ENCODE measurements around the gene FTCD. TPM values are rescaled to one million over a fixed set of nuclear protein-coding genes. Genes with fewer than 3 reads are reported as not detected.

FTCD gene
- total RNA-seq, 1 donor, result 0.43 TPM

- no peak overlapping the region for H3K4me3 ChIP-seq (ENCODE audit: low read depth, low read length)
- TF ChIP-seq CTCF (IDR thresholded peaks at IDR 0.05; ENCODE audit: insufficient read depth, low read depth, low read length), result no peak
Observed at GRCh38 chr21:46135782-46136395, 19.5 kb downstream of the FTCD start.

GRCh38 chr21:46131838-46132651 is 23.3 kb downstream of the FTCD start:
- no peak overlapping the region for H3K4me3 ChIP-seq (ENCODE audit: low read depth, low read length)
- no peak for DNase-seq (ENCODE audit: low read depth)
- no peak for TF ChIP-seq CTCF (IDR thresholded peaks at IDR 0.05; ENCODE audit: insufficient read depth, low read depth, low read length)

More at GRCh38 chr21:46135782-46136395, 19.5 kb downstream of the FTCD start:
- no peak for DNase-seq (ENCODE audit: low read depth)

- DNase-seq (ENCODE audit: low read depth), result no peak
- no peak for TF ChIP-seq CTCF (IDR thresholded peaks at IDR 0.05; ENCODE audit: insufficient read depth, low read depth, low read length)
- H3K4me3 ChIP-seq (ENCODE audit: low read depth, low read length), result no peak overlapping the region
Observed at GRCh38 chr21:46131588-46131837, 23.9 kb downstream of the FTCD start.

GRCh38 chr21:46130831-46131587 is 24.4 kb downstream of the FTCD start:
- H3K4me3 ChIP-seq (ENCODE audit: low read depth, low read length), result no peak overlapping the region
- DNase-seq (ENCODE audit: low read depth), result no peak
- no peak for TF ChIP-seq CTCF (IDR thresholded peaks at IDR 0.05; ENCODE audit: insufficient read depth, low read depth, low read length)

- no peak for TF ChIP-seq CTCF (IDR thresholded peaks at IDR 0.05; ENCODE audit: insufficient read depth, low read depth, low read length)
- no peak for DNase-seq (ENCODE audit: low read depth)
Observed at GRCh38 chr21:46129846-46130651, 25.3 kb downstream of the FTCD start.

GRCh38 chr21:46128933-46129571 is 26.3 kb downstream of the FTCD start:
- no peak for TF ChIP-seq CTCF (IDR thresholded peaks at IDR 0.05; ENCODE audit: insufficient read depth, low read depth, low read length)
- H3K4me3 ChIP-seq (ENCODE audit: low read depth, low read length), result no peak overlapping the region
- DNase-seq (ENCODE audit: low read depth), result no peak

More at GRCh38 chr21:46129846-46130651, 25.3 kb downstream of the FTCD start:
- no peak overlapping the region for H3K4me3 ChIP-seq (ENCODE audit: low read depth, low read length)
